ENCODE measurements around the gene PGS1. TPM values are rescaled to one million over a fixed set of nuclear protein-coding genes. Genes with fewer than 3 reads are reported as not detected.

The PGS1 gene
- total and polyA plus RNA-seq, 2 of the 8 experiments (the other 6 are each of a cell fraction or from before 2014, with no cell fraction given) = 46.7 to 60.0 TPM

DNA sequence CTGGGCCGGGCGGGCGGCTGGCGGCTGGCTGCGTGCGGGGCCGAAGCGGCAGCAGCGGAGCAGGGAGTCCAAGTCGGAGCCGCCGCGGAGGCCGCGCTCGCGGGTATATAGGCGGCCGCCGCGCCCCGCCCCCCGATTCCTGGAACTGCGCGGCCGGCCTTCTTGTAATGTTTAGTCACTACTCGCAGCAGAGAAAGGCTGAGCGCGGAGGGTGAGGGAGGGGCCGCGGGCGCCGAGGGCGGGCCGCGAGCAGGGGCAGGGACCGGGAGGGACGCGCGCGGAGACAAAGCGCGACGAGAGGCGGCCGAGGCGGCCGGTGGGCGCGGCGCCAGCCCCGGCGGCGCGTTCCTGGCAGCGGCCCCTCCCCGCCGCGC is 18.5 kb upstream of the PGS1 start, which contains the start of gene SOCS3:
TSS of gene SOCS3 (minus strand) at position 81 of the 374 bp plus-strand sequence. CDS start 982 bp downstream, outside the sequence.
- Histone ChIP-seq H2BK5ac (ENCODE audit: low read depth, low read length) (peak within 1 kb of the TSS; percentile 92), H3K27ac (ENCODE audit: low read depth, low read length) (peak within 1 kb of the TSS; percentile 32; the same call in 1 of the 2 replicates), H2AK5ac (ENCODE audit: low read depth, low read length) (no peak within 1 kb of the TSS), H4K8ac (ENCODE audit: extremely low read depth, insufficient read depth, low read length) (peak within 1 kb of the TSS; percentile 73), H3K4ac (replicated peaks; ENCODE audit: insufficient read length, low read depth, low read length) (no peak within 1 kb of the TSS), H3K36me3 (ENCODE audit: control insufficient read depth in 2 of 4, insufficient read depth in 4 of 4, low read length in 3 of 4) (peaks cover 2 to 19% (median 7%) of the 10 kb centered on the region in 4 experiments; a peak in 5 of 8 replicates), H3K14ac (ENCODE audit: insufficient read length) (no peak within 1 kb of the TSS), H2BK12ac (ENCODE audit: low read depth, low read length) (peak within 1 kb of the TSS; percentile 68; the same call in 1 of the 2 replicates), H3K79me1 (ENCODE audit: low read depth, low read length) (no peaks in the 10 kb centered on the region), H3K79me2 (ENCODE audit: control insufficient read depth in 1 of 2, insufficient read depth in 2 of 2, low read length in 2 of 2) (peaks cover 8 to 28% of the 10 kb centered on the region in 2 experiments; a peak in 3 of 4 replicates), H4K5ac (ENCODE audit: insufficient read length, low read depth, low read length) (peak within 1 kb of the TSS; percentile 70), H2BK120ac (replicated peaks; ENCODE audit: low read depth, low read length) (no peak within 1 kb of the TSS), H3K4me3 (ENCODE audit: extremely low read depth in 1 of 4, insufficient read depth in 2 of 4, low read depth in 3 of 4, low read length in 4 of 4) (peak within 1 kb of the TSS; percentile 66 to 81 (median 77)), H3K23me2 (ENCODE audit: low read depth, low read length) (peaks cover 14% of the 10 kb centered on the region), H3K56ac (replicated peaks; ENCODE audit: insufficient read length, low read depth, low read length) (peak within 1 kb of the TSS; percentile 75), H3K27me3 (replicated peaks in 1 of 4; ENCODE audit: control insufficient read depth in 3 of 4, extremely low read depth in 1 of 4, insufficient read depth in 3 of 4, low read length in 3 of 4) (peaks cover 0 to 24% (median 8%) of the 10 kb centered on the region in 4 experiments; a peak in 4 of 7 replicates), H3K9me3 (ENCODE audit: insufficient read depth in 2 of 2, low read depth in 1 of 2, low read length in 1 of 2) (no peaks in the 10 kb centered on the region), H3K23ac (ENCODE audit: insufficient read length) (no peak within 1 kb of the TSS), H2BK15ac (ENCODE audit: low read length) (no peak within 1 kb of the TSS), H4K91ac (replicated peaks; ENCODE audit: insufficient read length, low read length) (peak within 1 kb of the TSS; percentile 94), H3K4me2 (ENCODE audit: insufficient read depth in 1 of 2, low read depth in 2 of 2, low read length in 2 of 2) (peak within 1 kb of the TSS; percentile 66 to 92), H4K20me1 (replicated peaks in 1 of 2; ENCODE audit: control insufficient read depth in 1 of 2, insufficient read depth in 2 of 2, low read length in 2 of 2) (peaks cover 16 to 20% of the 10 kb centered on the region in 2 experiments), H3K9ac (replicated peaks in 1 of 4; ENCODE audit: extremely low read depth in 1 of 4, low read depth in 3 of 4, low read length in 3 of 4) (peak within 1 kb of the TSS; percentile 52 to 89 (median 59); a peak in 6 of 7 replicates), H2AFZ (ENCODE audit: low read length) (no peak within 1 kb of the TSS), H2BK20ac (ENCODE audit: low read length) (0 out of 2 replicates have a peak within 1 kb of the TSS, but pooled peaks have one; percentile 72), H3K4me1 (replicated peaks in 1 of 4; ENCODE audit: control insufficient read depth in 3 of 4, insufficient read depth in 4 of 4, low read length in 3 of 4) (peaks cover 17 to 52% (median 37%) of the 10 kb centered on the region in 4 experiments), H3K18ac (ENCODE audit: extremely low read depth, low read length) (peak within 1 kb of the TSS; percentile 95)
- FAIRE-seq = no peak
- DNase-seq (ENCODE audit: low read depth in 1 of 2, low spot score in 2 of 2) = peak; percentile 75 to 89
- peak in 1 of 2 experiments; percentile 1; a peak in 1 of 4 replicates for TF ChIP-seq RAD21 (IDR thresholded peaks at IDR 0.05 in 1 of 2, conservative IDR thresholded peaks at IDR 0.05 in 1 of 2; ENCODE audit: low read depth in 2 of 2, low read length in 2 of 2)
- no peak for TF ChIP-seq CHD2 (IDR thresholded peaks at IDR 0.05; ENCODE audit: low read length)
- TF ChIP-seq CREB1 (IDR thresholded peaks at IDR 0.05) = peak; percentile 65; the same call in 1 of the 2 replicates
- peak; percentile 76 for TF ChIP-seq TAF1 (IDR thresholded peaks at IDR 0.05; ENCODE audit: low read depth, low read length)
- peak; percentile 82 for TF ChIP-seq TBP (IDR thresholded peaks at IDR 0.05; ENCODE audit: low read depth, low read length)
- TF ChIP-seq SP1 (IDR thresholded peaks at IDR 0.05; ENCODE audit: low read depth, low read length) = 0 out of 2 replicates have a peak, but pooled peaks have one; percentile 11
- peak; percentile 61 for TF ChIP-seq KDM4A (IDR thresholded peaks at IDR 0.05; ENCODE audit: low read depth, low read length, severe bottlenecking)
- no peak for TF ChIP-seq SP2 (IDR thresholded peaks at IDR 0.05; ENCODE audit: low read length)
- no peak for TF ChIP-seq NRF1 (IDR thresholded peaks at IDR 0.05; ENCODE audit: low read depth, low read length)
- no peak for TF ChIP-seq SIRT6 (IDR thresholded peaks at IDR 0.05; ENCODE audit: low read length)
- TF ChIP-seq POLR2A (IDR thresholded peaks at IDR 0.05; ENCODE audit: control extremely low read depth in 1 of 2, low read depth in 2 of 2, low read length in 2 of 2) = peak in 1 of 2 experiments; percentile 59; a peak in 2 of 3 replicates
- POLR2A ChIA-PET (ENCODE audit: partially characterized antibody) = interaction anchor here (1.0 to 4.9 kb wide), 10 partner anchors 8 to 47 kb away, joined by 3 to 29 read pairs (median 10); no protein-coding TSS in a partner anchor
- CTCF ChIA-PET (ENCODE audit: partially characterized antibody) = interaction anchor here (0.6 to 20.5 kb wide), 12 partner anchors 18 to 126 kb away, joined by 3 to 257 read pairs (median 4); no protein-coding TSS in a partner anchor
- WGBS, 2 experiments (ENCODE audit: extremely low coverage in 1 of 2, insufficient coverage in 1 of 2, insufficient read length in 1 of 2, insufficient replicate concordance in 2 of 2, low coverage in 1 of 2, low lambda C conversion rate in 2 of 2, missing lambda C conversion rate in 1 of 2) = 0% methylated on average over 15 of the region's 59 CpGs; no CpG with 5 or more reads in 1 of the 2 experiments
